Activated CD4-positive, alpha-beta T cell treated with anti-CD3 and anti-CD28 coated beads, Interleukin-2, amount 10 ng/mL, durations not matched to agents 7 days and 5 days (primary cell): ENCODE results near the gene DPYSL5. TPM values are rescaled to one million over a fixed set of nuclear protein-coding genes. Genes with fewer than 3 reads are reported as not detected.
"Not testable (repeated sequence)": the region's sequence is repeated elsewhere in the genome, so short reads cannot be mapped to it uniquely, and the experiment has no call there.

Experiments used
- CTCF ChIA-PET: fragments of 350-600 bp; sonication (Branson Sonifier 250); formaldehyde crosslinking; loops from one replicate; lab custom pipeline; 2021; ENCODE audit warnings: antibody characterized with exemption; lab: Charles Lee
- POLR2A ChIA-PET: fragments of 350-600 bp; sonication (Branson Sonifier 250); formaldehyde crosslinking; loops from one replicate; lab custom pipeline; 2021; ENCODE audit warnings: antibody characterized with exemption; lab: Charles Lee
- DNase-seq: peaks from one replicate; pipeline ENCODE4 v3.0.0-alpha.2; 2020
- H3K27ac Mint-ChIP-seq: one replicate; pipeline ENCODE4 v1.8.0; 2021; ENCODE audit warnings: mild to moderate bottlenecking, moderate library complexity, mixed read lengths
- H3K27me3 Mint-ChIP-seq: one replicate; pipeline ENCODE4 v1.8.0; 2021; ENCODE audit warnings: mixed read lengths
- H3K36me3 Mint-ChIP-seq: one replicate; pipeline ENCODE4 v1.8.0; 2021; ENCODE audit warnings: low read depth, mixed read lengths
- H3K4me1 Mint-ChIP-seq: one replicate; pipeline ENCODE4 v1.8.0; 2021; ENCODE audit warnings: mixed read lengths
- H3K4me3 Mint-ChIP-seq: one replicate; pipeline ENCODE4 v1.8.0; 2021; ENCODE audit warnings: mild to moderate bottlenecking, moderate library complexity, mixed read lengths
- H3K9me3 Mint-ChIP-seq: one replicate; pipeline ENCODE4 v1.8.0; 2021; ENCODE audit warnings: mixed read lengths
- total RNA-seq, 2 experiments: library from RNA; stranded (reverse); gene quantifications; one replicate each; pipeline ENCODE4 v1.2.3, GENCODE V29; 2021

Gene DPYSL5
- total RNA-seq, 2 experiments from 2014 or later = not detected

DNA sequence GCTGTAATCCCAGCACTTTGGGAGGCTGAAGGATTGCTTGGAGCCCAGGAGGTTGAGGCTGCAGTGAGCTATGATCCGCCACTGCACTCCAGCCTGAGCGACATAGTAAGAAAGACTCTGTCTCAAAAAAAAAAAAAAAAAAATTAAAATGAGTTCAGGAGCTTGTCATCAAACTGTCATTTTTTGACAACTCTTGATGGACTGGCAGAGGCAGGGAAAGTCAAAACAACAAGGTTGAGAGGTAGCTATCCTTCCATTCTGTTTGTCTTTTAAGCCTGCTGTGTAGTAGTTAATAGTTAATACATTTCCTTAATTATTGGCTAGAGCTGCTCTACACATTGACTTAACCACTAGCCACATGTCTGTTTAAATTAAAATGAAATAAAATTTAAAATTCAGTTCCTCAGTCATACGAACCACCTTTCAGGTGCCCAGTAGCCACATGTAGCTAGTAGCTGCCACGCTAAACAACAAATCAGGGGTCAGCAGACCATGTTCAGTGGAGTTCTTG lies 22.7 kb downstream of the DPYSL5 start:
- H3K9me3 Mint-ChIP-seq = no peaks in the 10 kb centered on the region
- H3K4me1 Mint-ChIP-seq = no peaks in the 10 kb centered on the region
- no peak overlapping the region for H3K27ac Mint-ChIP-seq
- H3K36me3 Mint-ChIP-seq = no peaks in the 10 kb centered on the region
- ChIA-PET CTCF (interaction anchor here (0.6 to 1.0 kb wide), 2 partner anchors 8 to 131 kb away, joined by 3 to 6 read pairs; no protein-coding TSS in a partner anchor), POLR2A (no interaction called here)
- H3K27me3 Mint-ChIP-seq = peaks cover 23% of the 10 kb centered on the region
- DNase-seq = no peak
- H3K4me3 Mint-ChIP-seq = no peak overlapping the region

DNA sequence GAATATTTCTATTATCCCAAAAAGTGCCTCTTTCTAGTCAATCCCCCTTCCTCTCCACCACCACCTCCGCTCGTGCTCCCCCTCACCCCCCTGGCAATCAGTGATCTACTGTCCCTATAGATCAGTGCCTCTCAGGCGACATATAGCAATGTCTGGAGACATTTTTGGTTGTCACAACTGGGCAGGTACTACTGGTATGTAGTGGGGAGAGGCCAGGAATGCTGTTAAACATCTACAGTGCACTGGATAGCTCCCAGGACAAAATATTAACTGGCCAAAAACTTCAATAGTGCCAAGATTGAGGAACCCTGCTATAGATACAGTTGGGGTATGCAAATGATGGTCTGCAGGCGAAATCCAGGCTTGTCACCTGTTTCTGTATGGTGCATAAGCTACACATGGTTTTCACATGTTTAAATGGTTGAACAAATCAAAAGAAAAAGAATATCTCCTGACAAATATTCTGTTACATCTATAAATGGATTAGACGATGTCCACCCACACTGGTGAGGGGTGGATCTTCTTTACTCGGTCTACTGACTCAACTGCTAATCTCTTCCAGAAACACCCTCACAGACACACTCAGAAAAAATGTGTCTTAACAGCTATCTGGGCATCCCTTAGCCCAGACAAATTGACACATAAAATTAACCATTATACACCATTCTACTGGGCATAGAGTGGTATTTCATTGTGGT lies 25.5 kb downstream of the DPYSL5 start:
- Mint-ChIP-seq H3K27me3 (peaks cover 20% of the 10 kb centered on the region), H3K27ac (no peak overlapping the region), H3K4me1 (no peaks in the 10 kb centered on the region), H3K36me3 (no peaks in the 10 kb centered on the region), H3K4me3 (no peak overlapping the region), H3K9me3 (no peaks in the 10 kb centered on the region)
- ChIA-PET CTCF (no interaction called here), POLR2A (no interaction called here)
- DNase-seq = no peak

DNA sequence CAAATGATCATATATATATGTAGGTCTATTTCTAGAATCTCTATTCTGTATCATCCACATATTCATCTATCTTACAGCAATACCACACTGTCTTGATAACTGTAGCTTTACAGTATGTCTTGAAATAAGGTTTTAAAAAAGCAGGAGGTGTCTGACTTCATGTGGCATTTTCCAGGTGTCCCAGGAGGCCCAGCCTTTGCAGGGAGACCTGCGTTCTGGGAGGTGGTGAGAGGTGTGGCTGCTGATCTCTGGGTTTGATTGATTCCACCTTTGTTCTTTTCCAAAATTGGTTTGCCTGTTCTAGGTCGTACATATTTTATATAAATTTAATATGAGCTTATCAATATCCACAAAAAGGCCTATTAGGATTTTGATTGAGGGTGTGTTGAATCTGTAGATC lies 26.6 kb downstream of the DPYSL5 start:
- Mint-ChIP-seq H3K36me3 (no peaks in the 10 kb centered on the region), H3K9me3 (no peaks in the 10 kb centered on the region), H3K27me3 (peaks cover 23% of the 10 kb centered on the region), H3K4me3 (no peak overlapping the region), H3K4me1 (no peaks in the 10 kb centered on the region), H3K27ac (no peak overlapping the region)
- ChIA-PET CTCF (no interaction called here), POLR2A (no interaction called here)
- DNase-seq = no peak

DNA sequence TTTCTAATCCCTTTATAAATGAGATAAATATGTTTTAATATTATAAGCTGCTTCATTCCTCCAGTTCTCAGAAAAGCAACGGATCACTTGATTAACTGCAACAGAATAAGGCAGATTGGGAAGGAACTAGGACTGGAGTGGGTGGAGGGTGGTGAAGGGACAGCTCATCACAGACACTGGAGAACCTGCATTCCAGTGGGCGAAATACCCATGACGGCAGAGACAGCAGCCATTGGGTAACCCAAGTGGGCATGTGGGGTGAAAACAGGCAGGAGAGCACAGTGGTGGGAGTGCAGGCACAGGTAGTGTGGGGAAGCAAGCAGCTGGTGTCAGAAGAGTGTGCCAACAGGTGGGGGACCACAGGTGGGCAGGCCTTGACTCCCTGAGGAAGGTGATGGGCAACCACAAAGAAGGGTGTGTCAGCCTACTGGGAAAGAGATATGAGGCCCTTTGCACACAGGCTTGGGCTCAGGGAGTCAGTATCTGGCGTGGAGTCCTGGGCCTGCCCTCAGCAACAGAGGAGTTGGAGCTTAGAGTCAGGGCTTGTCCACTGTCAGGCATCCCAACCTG lies 27.2 kb downstream of the DPYSL5 start:
- H3K27ac Mint-ChIP-seq = no peak overlapping the region
- CTCF ChIA-PET = no interaction called here

DNA sequence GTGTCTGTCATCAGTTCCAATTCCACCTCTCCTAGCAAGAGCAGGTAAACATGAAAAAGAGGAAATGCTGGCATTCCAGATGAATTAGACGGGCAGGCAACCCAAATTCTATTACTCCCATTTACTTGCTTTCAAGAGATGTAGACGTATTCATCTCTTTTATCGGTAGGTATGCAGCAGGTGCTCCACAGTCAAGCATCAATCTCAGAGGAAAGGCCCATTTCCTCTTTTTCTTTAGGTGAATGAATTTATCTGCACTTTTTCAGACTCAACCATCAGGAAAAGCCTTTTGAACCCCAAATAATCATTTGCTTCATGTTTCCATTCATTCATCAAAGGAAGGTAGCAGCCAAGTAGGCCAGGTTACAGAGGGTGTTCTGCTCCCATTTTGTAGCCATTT lies 27.9 kb downstream of the DPYSL5 start:
- Mint-ChIP-seq H3K36me3 (no peaks in the 10 kb centered on the region), H3K4me3 (no peak overlapping the region), H3K4me1 (no peaks in the 10 kb centered on the region), H3K27me3 (peaks cover 23% of the 10 kb centered on the region), H3K9me3 (no peaks in the 10 kb centered on the region), H3K27ac (no peak overlapping the region)
- POLR2A ChIA-PET = no interaction called here
- CTCF ChIA-PET = no interaction called here
- no peak for DNase-seq

More for the DNA sequence above, 27.2 kb downstream of the DPYSL5 start:
- Mint-ChIP-seq H3K27me3 (peaks cover 23% of the 10 kb centered on the region), H3K4me3 (no peak overlapping the region), H3K9me3 (no peaks in the 10 kb centered on the region), H3K4me1 (no peaks in the 10 kb centered on the region), H3K36me3 (no peaks in the 10 kb centered on the region)
- DNase-seq = no peak
- POLR2A ChIA-PET = no interaction called here

DNA sequence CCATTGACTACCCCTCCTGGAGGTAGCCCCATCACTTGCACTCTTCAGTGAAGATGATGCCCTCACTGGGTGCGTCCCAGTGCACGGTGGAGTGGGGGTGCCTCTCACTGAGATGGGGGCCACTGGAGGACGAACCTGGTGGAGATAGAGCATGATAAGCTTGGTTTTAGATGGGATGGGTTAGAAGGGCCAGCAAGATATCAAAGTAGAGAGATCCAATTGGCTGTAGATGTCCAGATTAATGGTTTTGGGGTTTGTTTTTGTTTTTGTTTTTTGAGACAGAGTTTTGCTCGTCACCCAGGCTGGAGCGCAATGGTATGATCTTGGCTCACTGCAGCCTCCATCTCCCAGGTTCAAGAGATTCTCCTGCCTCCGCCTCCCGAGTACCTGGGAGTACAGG lies 28.3 kb downstream of the DPYSL5 start:
- POLR2A ChIA-PET = no interaction called here
- H3K27ac Mint-ChIP-seq = no peak overlapping the region
- DNase-seq = no peak

DNA sequence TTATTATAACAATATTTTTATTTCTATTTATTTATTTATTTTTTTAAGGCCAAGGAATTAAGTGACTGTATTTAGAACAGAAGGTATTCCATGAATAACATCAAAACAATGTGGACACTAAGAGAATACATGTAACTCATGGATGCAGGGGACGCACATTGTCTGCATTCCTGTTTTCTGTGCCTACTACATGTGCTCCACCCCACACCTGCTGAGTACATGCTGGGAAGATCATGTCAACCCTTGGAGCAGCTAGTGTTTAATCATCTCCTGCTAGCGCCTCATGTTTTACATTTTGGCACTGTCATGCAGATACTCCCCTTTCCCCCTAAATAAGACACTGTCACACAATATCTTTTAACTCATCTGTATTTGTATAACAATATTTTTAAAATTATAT lies 29.3 kb downstream of the DPYSL5 start:
- H3K27ac Mint-ChIP-seq = no peak overlapping the region
- H3K4me1 Mint-ChIP-seq = no peaks in the 10 kb centered on the region
- no peak overlapping the region for H3K4me3 Mint-ChIP-seq
- H3K36me3 Mint-ChIP-seq = no peaks in the 10 kb centered on the region
- H3K9me3 Mint-ChIP-seq = no peaks in the 10 kb centered on the region
- ChIA-PET CTCF (no interaction called here), POLR2A (no interaction called here)
- DNase-seq = no peak
- H3K27me3 Mint-ChIP-seq = peaks cover 18% of the 10 kb centered on the region

More for the DNA sequence above, 28.3 kb downstream of the DPYSL5 start:
- no peaks in the 10 kb centered on the region for H3K36me3 Mint-ChIP-seq
- CTCF ChIA-PET = no interaction called here
- H3K4me1 Mint-ChIP-seq = no peaks in the 10 kb centered on the region
- H3K27me3 Mint-ChIP-seq = peaks cover 23% of the 10 kb centered on the region
- H3K9me3 Mint-ChIP-seq = no peaks in the 10 kb centered on the region
- H3K4me3 Mint-ChIP-seq = no peak overlapping the region

DNA sequence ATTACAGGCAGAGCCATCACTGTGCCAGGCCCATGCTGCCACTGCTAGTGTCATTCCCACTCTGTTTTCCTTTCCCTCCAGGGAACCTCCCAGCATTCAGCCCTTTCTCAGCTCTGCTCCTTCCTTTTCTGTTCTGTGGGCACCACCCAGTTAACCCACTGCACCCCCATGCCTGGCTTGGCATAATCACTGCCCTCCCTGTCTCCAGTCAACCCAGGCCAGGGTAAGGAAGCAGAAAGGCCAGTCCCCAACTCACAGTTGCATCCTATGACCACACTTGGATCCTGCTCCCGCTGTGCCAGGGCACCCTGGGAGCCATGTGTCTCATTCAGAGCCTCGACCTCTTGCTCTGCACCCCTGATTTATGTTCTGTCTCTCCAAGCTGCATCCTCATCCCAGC lies 32.2 kb downstream of the DPYSL5 start:
- no peaks in the 10 kb centered on the region for H3K9me3 Mint-ChIP-seq
- ChIA-PET POLR2A (no interaction called here), CTCF (interaction anchor here (1.4 kb wide), 1 partner anchor 34 kb away, joined by 4 read pairs; no protein-coding TSS in a partner anchor)
- no peak overlapping the region for H3K4me3 Mint-ChIP-seq
- H3K27me3 Mint-ChIP-seq = peaks cover 3% of the 10 kb centered on the region
- no peak for DNase-seq
- no peak overlapping the region for H3K27ac Mint-ChIP-seq
- no peaks in the 10 kb centered on the region for H3K36me3 Mint-ChIP-seq
- H3K4me1 Mint-ChIP-seq = no peaks in the 10 kb centered on the region

DNA sequence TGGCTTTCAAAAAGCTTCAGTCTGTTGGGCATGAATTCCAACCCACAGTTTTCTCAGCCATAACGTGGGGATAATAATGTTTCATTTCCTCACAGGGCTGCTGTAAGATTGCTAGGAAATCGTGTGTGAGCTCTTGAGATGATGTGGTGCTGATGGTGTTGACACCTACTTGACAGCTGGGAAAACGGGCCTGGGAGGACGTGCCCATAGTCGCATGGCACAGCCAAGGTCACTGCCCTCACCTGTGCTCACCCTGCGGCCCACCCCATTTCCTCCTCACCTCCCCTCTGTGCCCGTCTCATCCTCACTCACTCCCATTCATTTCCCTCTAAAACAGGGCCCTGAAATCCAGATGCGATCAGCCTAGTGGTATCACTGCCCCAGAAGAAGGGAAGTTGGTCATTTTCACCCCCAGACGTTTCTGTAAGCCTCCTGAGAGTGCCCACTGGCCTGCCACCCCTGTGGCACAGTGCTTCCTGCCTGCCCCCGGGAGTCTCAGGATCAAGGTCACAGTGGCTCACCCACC lies 33.0 kb downstream of the DPYSL5 start:
- POLR2A ChIA-PET = no interaction called here
- Mint-ChIP-seq H3K36me3 (no peaks in the 10 kb centered on the region), H3K9me3 (no peaks in the 10 kb centered on the region), H3K4me1 (no peaks in the 10 kb centered on the region), H3K27ac (no peak overlapping the region), H3K27me3 (peaks cover 4% of the 10 kb centered on the region), H3K4me3 (no peak overlapping the region)
- no peak for DNase-seq
- CTCF ChIA-PET = interaction anchor here (1.4 kb wide), 1 partner anchor 35 kb away, joined by 4 read pairs; no protein-coding TSS in a partner anchor

DNA sequence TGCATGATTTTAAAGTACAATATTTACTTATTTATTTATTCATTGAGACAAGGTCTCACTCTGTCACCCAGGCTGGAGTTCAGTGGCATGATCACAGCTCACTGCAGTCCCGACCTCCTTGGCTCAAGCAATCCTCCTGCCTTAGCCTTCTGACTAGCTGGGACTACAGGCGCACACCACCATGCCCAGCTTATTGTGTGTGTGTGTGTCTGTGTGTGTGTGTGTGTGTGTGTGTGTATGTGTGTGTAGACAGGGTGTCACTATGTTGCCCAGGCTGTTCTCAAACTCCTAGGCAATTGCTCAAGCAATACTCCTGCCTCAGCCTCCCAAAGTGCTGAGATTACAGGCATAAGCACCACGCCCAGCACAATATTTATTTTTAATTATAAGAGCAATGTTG lies 34.3 kb downstream of the DPYSL5 start:
- DNase-seq, CTCF ChIA-PET, H3K27me3 Mint-ChIP-seq, H3K9me3 Mint-ChIP-seq, H3K36me3 Mint-ChIP-seq, H3K4me3 Mint-ChIP-seq, H3K4me1 Mint-ChIP-seq, H3K27ac Mint-ChIP-seq, POLR2A ChIA-PET: not testable (repeated sequence)

DNA sequence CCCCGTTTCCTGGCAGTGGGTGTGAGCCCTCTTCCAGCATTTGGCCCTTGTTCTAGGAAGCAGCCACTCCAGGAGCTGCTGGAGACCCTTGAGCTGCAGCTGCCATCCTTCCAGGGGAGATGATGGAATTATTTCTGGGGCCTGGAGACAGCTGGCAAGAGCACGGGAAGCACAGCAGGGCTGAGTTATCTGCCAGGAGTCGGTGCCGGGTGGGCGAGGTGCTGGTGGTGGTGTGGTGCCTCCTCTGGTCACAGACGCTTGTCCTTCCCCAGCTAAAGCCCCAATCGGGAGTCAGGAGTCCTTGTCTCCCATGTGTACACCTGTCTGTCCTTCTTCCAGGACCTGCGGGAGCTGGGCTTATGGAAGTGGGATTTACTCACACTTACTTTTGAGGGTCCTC lies 36.0 kb downstream of the DPYSL5 start:
- no peaks in the 10 kb centered on the region for H3K4me1 Mint-ChIP-seq
- no peaks in the 10 kb centered on the region for H3K9me3 Mint-ChIP-seq
- ChIA-PET CTCF (interaction anchor here (0.7 to 1.6 kb wide), 3 partner anchors 15 to 306 kb away, joined by 3 read pairs; no protein-coding TSS in a partner anchor), POLR2A (interaction anchor here (0.6 kb wide), 1 partner anchor 26 kb away, joined by 3 read pairs; no protein-coding TSS in a partner anchor)
- DNase-seq = no peak
- H3K27me3 Mint-ChIP-seq = peaks cover 2% of the 10 kb centered on the region
- H3K27ac Mint-ChIP-seq = no peak overlapping the region
- H3K4me3 Mint-ChIP-seq = no peak overlapping the region
- no peaks in the 10 kb centered on the region for H3K36me3 Mint-ChIP-seq

DNA sequence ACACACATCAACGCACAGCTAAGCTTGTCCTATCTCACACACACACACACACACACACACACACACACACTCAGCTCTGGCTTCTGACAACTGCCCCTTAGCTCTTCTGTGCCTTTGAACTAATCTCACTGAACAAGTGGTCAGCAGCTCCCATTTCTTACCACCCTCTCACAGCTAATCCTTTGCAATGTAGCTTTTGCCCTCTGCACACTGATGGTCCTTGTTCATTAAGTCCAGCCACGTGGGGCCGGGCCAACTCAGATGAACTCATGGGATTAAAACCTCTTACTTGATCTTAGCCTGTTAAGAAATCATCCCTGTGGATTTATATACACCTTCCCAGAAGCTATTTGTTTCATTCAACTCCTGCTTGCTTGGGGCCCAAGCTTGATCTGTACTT lies 36.6 kb downstream of the DPYSL5 start:
- ChIA-PET POLR2A (no interaction called here), CTCF (interaction anchor here (1.0 to 1.6 kb wide), 2 partner anchors 57 to 307 kb away, joined by 3 read pairs; no protein-coding TSS in a partner anchor)
- Mint-ChIP-seq H3K4me1 (no peaks in the 10 kb centered on the region), H3K27ac (no peak overlapping the region), H3K27me3 (peaks cover 2% of the 10 kb centered on the region), H3K9me3 (no peaks in the 10 kb centered on the region), H3K36me3 (no peaks in the 10 kb centered on the region), H3K4me3 (no peak overlapping the region)
- DNase-seq = no peak

DNA sequence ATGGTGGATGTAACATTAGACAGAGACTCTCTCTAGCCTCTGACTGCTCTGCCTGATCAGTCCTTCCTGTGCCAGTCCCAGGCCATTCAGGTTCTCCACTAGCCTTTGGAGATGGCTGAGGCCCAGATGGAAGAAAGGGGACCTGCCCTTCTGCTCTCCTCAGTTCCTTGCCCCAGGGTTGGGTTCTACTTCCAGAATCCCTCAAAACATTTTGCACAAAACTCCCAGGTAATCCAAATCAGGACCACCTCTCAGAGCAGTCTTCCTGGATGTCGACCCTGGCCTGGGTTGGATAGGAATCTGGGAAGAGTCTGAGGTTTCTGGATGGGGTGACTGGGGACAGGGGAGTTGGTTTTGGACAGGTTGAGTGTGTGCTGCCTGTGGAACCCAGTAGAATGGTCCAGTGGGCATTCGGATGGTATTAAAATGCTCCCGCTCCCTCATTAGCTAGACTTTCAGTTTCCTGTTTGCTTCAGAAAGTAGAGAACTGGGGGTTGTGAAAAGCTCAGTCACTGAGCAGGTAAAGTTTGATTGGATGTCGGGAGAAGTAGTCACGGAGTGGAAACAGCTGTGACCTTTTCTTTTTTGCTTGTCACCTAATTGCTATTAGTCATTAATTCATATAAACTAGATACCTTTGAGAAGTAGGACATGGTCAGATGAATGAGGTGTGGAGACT lies 37.9 kb downstream of the DPYSL5 start:
- no peak for DNase-seq
- H3K27me3 Mint-ChIP-seq = peaks cover 2% of the 10 kb centered on the region
- ChIA-PET POLR2A (no interaction called here), CTCF (no interaction called here)
- H3K4me1 Mint-ChIP-seq = no peaks in the 10 kb centered on the region
- no peak overlapping the region for H3K4me3 Mint-ChIP-seq
- H3K36me3 Mint-ChIP-seq = no peaks in the 10 kb centered on the region
- no peak overlapping the region for H3K27ac Mint-ChIP-seq
- H3K9me3 Mint-ChIP-seq = no peaks in the 10 kb centered on the region
